ENCODE measurements around the gene GSN. TPM values are rescaled to one million over a fixed set of nuclear protein-coding genes. Genes with fewer than 3 reads are reported as not detected.

The GSN gene
- total RNA-seq, 1 donor from 2014 or later, result 72.1 TPM

DNA sequence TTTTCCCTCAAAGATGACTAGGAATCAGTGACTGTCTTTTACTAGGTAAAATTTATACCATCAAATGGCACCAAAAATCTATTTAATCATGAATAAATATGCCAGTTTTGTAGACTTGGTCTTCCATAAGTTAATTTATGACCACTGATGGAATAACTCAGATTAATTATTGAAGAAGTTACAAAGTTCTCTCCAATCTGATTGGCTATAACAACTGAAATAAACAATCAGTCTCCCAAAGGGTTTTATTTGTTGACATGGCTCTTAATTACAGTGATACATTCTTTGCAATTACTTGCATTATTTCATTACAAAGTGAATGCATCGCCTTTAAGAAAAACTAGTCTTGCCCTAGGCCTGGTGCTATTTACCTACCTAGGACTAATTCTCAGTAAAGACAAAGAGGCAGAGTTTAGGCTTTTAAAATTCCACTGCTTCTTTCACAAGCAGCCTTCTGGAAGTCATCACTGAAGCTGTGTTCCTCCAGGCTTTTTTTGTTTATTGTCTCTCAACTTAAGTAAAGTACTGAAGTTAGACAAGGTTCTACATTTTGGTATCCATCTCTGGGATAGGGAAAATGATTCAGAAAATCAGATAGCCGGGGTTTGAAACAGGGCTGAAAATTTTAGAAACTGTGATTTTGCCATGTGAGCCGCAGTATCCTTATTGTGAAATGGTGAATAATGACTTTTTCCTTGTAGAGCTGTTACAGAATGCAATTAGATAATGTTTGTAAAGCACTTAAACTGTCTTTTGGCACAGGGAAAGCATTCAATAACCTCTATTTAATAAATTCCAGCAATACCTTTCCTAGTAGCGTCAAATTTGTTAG lies 99.6 kb downstream of the GSN start:
- peak; percentile 64 for DNase-seq (ENCODE audit: low spot score)
- Mint-ChIP-seq H3K36me3 (no peaks in the 10 kb centered on the region), H3K4me1 (peaks cover 22% of the 10 kb centered on the region), H3K9me3 (peaks cover 4% of the 10 kb centered on the region), H3K4me3 (no peak overlapping the region), H3K27me3 (ENCODE audit: insufficient read depth, low read depth) (peaks cover 16% of the 10 kb centered on the region), H3K27ac (no peak overlapping the region)
- H2AFZ ChIP-seq (replicated peaks), result no peak overlapping the region
- no peaks in the 10 kb centered on the region for H3K36me3 ChIP-seq
- H3F3A ChIP-seq (ENCODE audit: low read depth), result peaks cover 21% of the 10 kb centered on the region
- TF ChIP-seq, protein P1, sequence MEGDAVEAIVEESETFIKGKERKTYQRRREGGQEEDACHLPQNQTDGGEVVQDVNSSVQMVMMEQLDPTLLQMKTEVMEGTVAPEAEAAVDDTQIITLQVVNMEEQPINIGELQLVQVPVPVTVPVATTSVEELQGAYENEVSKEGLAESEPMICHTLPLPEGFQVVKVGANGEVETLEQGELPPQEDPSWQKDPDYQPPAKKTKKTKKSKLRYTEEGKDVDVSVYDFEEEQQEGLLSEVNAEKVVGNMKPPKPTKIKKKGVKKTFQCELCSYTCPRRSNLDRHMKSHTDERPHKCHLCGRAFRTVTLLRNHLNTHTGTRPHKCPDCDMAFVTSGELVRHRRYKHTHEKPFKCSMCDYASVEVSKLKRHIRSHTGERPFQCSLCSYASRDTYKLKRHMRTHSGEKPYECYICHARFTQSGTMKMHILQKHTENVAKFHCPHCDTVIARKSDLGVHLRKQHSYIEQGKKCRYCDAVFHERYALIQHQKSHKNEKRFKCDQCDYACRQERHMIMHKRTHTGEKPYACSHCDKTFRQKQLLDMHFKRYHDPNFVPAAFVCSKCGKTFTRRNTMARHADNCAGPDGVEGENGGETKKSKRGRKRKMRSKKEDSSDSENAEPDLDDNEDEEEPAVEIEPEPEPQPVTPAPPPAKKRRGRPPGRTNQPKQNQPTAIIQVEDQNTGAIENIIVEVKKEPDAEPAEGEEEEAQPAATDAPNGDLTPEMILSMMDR (IDR thresholded peaks at IDR 0.05), result no peak
- no peak for TF ChIP-seq EZH2phosphoT487 (IDR thresholded peaks at IDR 0.05)
- TF ChIP-seq EZH2 (IDR thresholded peaks at IDR 0.05), result no peak
- H3K4me2 ChIP-seq, result peak overlapping the region; percentile 80
- H3K4me3 ChIP-seq, result peak overlapping the region; percentile 60
- H3K27ac ChIP-seq, result peak overlapping the region; percentile 90
- no peaks in the 10 kb centered on the region for H3K9me3 ChIP-seq (ENCODE audit: low read depth)
- H3K79me2 ChIP-seq (ENCODE audit: low read depth), result peaks cover 54% of the 10 kb centered on the region
- no peaks in the 10 kb centered on the region for H4K20me1 ChIP-seq (ENCODE audit: low read depth)
- H3K27me3 ChIP-seq, result no peaks in the 10 kb centered on the region
- peaks cover 51% of the 10 kb centered on the region for H3K4me1 ChIP-seq
- no peak overlapping the region for H3K9ac ChIP-seq

DNA sequence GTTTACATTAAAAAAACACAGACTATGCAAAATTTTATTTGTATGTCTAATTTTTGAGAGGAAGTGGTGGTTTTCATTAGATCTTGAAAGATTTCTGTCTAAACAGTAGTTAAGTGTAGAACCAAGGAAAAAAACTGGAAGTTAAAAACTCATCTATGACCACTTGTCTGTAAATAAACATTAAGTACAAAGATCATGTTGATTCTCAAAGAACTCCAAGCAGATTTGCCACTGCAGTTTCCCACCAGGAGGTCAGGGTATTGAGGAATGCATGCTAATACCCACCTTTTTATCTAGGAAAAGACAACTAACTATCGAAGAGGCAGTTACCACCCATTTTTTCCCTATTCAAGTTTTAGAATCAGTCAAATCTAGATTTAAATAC lies 100.2 kb downstream of the GSN start:
- H4K20me1 ChIP-seq (ENCODE audit: low read depth), result no peaks in the 10 kb centered on the region
- peak; percentile 59 for DNase-seq (ENCODE audit: low spot score)
- Mint-ChIP-seq H3K27me3 (ENCODE audit: insufficient read depth, low read depth) (peaks cover 16% of the 10 kb centered on the region), H3K27ac (no peak overlapping the region), H3K36me3 (no peaks in the 10 kb centered on the region), H3K4me1 (peaks cover 20% of the 10 kb centered on the region), H3K4me3 (no peak overlapping the region), H3K9me3 (peaks cover 4% of the 10 kb centered on the region)
- H3K4me1 ChIP-seq, result peaks cover 46% of the 10 kb centered on the region
- peaks cover 51% of the 10 kb centered on the region for H3K79me2 ChIP-seq (ENCODE audit: low read depth)
- no peaks in the 10 kb centered on the region for H3K9me3 ChIP-seq (ENCODE audit: low read depth)
- H3K4me2 ChIP-seq, result peak overlapping the region; percentile 80
- H3K9ac ChIP-seq, result no peak overlapping the region
- no peak overlapping the region for H2AFZ ChIP-seq (replicated peaks)
- no peaks in the 10 kb centered on the region for H3K36me3 ChIP-seq
- H3F3A ChIP-seq (ENCODE audit: low read depth), result peaks cover 21% of the 10 kb centered on the region
- no peaks in the 10 kb centered on the region for H3K27me3 ChIP-seq
- peak overlapping the region; percentile 60 for H3K4me3 ChIP-seq
- TF ChIP-seq, protein P1 (IDR thresholded peaks at IDR 0.05), result no peak
- TF ChIP-seq EZH2 (IDR thresholded peaks at IDR 0.05) (no peak), EZH2phosphoT487 (IDR thresholded peaks at IDR 0.05) (no peak)
- peak overlapping the region; percentile 90 for H3K27ac ChIP-seq

DNA sequence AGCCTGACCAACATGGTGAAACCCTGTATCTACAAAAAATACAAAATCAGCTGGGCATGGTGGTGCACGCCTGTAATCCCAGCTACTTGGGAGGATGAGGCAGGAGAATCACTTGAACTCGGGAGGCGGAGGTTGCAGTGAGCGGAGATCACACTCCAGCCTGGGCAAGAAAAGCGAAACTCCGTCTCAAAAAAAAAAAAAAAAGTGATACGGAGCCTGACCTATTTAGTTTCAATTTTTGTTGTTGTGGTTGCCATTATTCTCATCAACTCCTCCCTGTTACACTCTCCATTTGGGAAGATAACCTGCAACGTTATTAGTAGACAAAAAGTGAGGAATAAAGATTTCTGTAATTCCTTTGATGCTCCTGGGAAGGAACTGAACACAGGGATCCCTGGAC lies 100.8 kb downstream of the GSN start:
- peak overlapping the region; percentile 60 for H3K4me3 ChIP-seq
- peak overlapping the region; percentile 83 for H3K4me3 Mint-ChIP-seq
- TF ChIP-seq EZH2 (IDR thresholded peaks at IDR 0.05), result no peak
- TF ChIP-seq, protein P1 (IDR thresholded peaks at IDR 0.05), result no peak
- TF ChIP-seq EZH2phosphoT487 (IDR thresholded peaks at IDR 0.05), result no peak
- no peaks in the 10 kb centered on the region for H3K27me3 ChIP-seq
- no peak overlapping the region for H3K9ac ChIP-seq
- H3K36me3 Mint-ChIP-seq, result no peaks in the 10 kb centered on the region
- no peak overlapping the region for H3K27ac Mint-ChIP-seq
- no peaks in the 10 kb centered on the region for H3K9me3 ChIP-seq (ENCODE audit: low read depth)
- H3K9me3 Mint-ChIP-seq, result peaks cover 4% of the 10 kb centered on the region
- H3K4me1 ChIP-seq, result peaks cover 40% of the 10 kb centered on the region
- peak overlapping the region; percentile 80 for H3K4me2 ChIP-seq
- peaks cover 45% of the 10 kb centered on the region for H3K79me2 ChIP-seq (ENCODE audit: low read depth)
- H3K36me3 ChIP-seq, result no peaks in the 10 kb centered on the region
- H2AFZ ChIP-seq (replicated peaks), result no peak overlapping the region
- H3K27ac ChIP-seq, result no peak overlapping the region
- peaks cover 21% of the 10 kb centered on the region for H3F3A ChIP-seq (ENCODE audit: low read depth)
- no peaks in the 10 kb centered on the region for H4K20me1 ChIP-seq (ENCODE audit: low read depth)
- H3K27me3 Mint-ChIP-seq (ENCODE audit: insufficient read depth, low read depth), result peaks cover 16% of the 10 kb centered on the region
- peaks cover 20% of the 10 kb centered on the region for H3K4me1 Mint-ChIP-seq
- no peak for DNase-seq (ENCODE audit: low spot score)

Measured in neural progenitor cell (in vitro differentiated cells).